OCI-LY7 (cell line): ENCODE measurements around the gene ZNF423. TPM values are rescaled to one million over a fixed set of nuclear protein-coding genes. Genes with fewer than 3 reads are reported as not detected.

Source experiments
- BruUV-seq: library from RNA; stranded (reverse); fragments of 400-500 nt; replicated peaks from 2 replicates; lab custom pipeline; 2021; lab: Mats Ljungman, UMichigan
- CTCF ChIA-PET: fragments of 300-600 bp; sonication (Branson Sonifier 250); formaldehyde crosslinking; loops from one replicate; lab custom pipeline; 2022; ENCODE audit warnings: antibody characterized with exemption; ENCODE audit not compliant: unreplicated experiment; lab: Charles Lee
- POLR2A ChIA-PET: fragments of 300-600 bp; sonication (Branson Sonifier 250); formaldehyde crosslinking; loops from one replicate; lab custom pipeline; 2022; ENCODE audit warnings: antibody characterized with exemption; lab: Charles Lee
- DNase-seq: peaks from one replicate; pipeline ENCODE4 v3.0.0-alpha.2; 2015; ENCODE audit warnings: low spot score
- H2AFZ ChIP-seq: fragments of 200-600 bp; sonication (generic), shearing (Covaris generic); 2 replicates; pipeline ENCODE4 v1.6.1; 2014; ENCODE audit warnings: mild to moderate bottlenecking, antibody characterized with exemption, low read length, moderate library complexity
- H3K27ac ChIP-seq: fragments of 200-600 bp; sonication (generic); 2 replicates; pipeline ENCODE4 v1.5.1; 2014; ENCODE audit warnings: mixed run types, low read depth, mild to moderate bottlenecking, moderate library complexity, low read length, inconsistent platforms; ENCODE audit not compliant: poor library complexity, severe bottlenecking
- H3K36me3 ChIP-seq: fragments of 200-600 bp; sonication (generic); 2 replicates; pipeline ENCODE4 v1.6.1; 2014; ENCODE audit warnings: mild to moderate bottlenecking, antibody characterized with exemption, low read length, moderate library complexity, mixed read lengths; ENCODE audit not compliant: insufficient read depth
- H3K4me1 ChIP-seq: fragments of 200-600 bp; sonication (generic); 2 replicates; pipeline ENCODE4 v1.5.1; 2014; ENCODE audit warnings: mild to moderate bottlenecking, low read length; ENCODE audit not compliant: insufficient read depth, poor library complexity, severe bottlenecking
- H3K4me2 ChIP-seq: fragments of 200-600 bp; sonication (generic); 2 replicates; pipeline ENCODE4 v1.6.1; 2014; ENCODE audit warnings: mild to moderate bottlenecking, low read length
- H3K4me3 ChIP-seq: fragments of 200-600 bp; sonication (generic); 2 replicates; pipeline ENCODE4 v1.5.1; 2014; ENCODE audit warnings: mild to moderate bottlenecking, low read depth, low read length; ENCODE audit not compliant: poor library complexity, severe bottlenecking
- H3K79me2 ChIP-seq: fragments of 200-600 bp; sonication (generic); 2 replicates; pipeline ENCODE4 v1.6.1; 2016; ENCODE audit warnings: low read depth, mild to moderate bottlenecking, low read length, moderate library complexity, mixed read lengths; ENCODE audit not compliant: insufficient read depth
- H3K9me2 ChIP-seq: fragments of 200-600 bp; sonication (generic); 2 replicates; pipeline ENCODE4 v1.6.1; 2016; ENCODE audit warnings: mild to moderate bottlenecking, low read length, mixed read lengths; ENCODE audit not compliant: insufficient read depth
- H3K9me3 ChIP-seq: fragments of 200-600 bp; sonication (generic); 2 replicates; pipeline ENCODE4 v1.6.1; 2014; ENCODE audit warnings: mild to moderate bottlenecking, mixed run types, low read length, mixed read lengths
- H4K20me1 ChIP-seq: fragments of 200-600 bp; sonication (generic); 2 replicates; pipeline ENCODE4 v1.6.1; 2014; ENCODE audit warnings: mild to moderate bottlenecking, antibody characterized with exemption, low read length, moderate library complexity, mixed read lengths; ENCODE audit not compliant: insufficient read depth
- CTCF ChIP-seq: fragments of 200-600 bp; sonication (generic); conservative IDR thresholded peaks from 2 replicates; pipeline ENCODE4 v1.5.1; 2014; ENCODE audit warnings: mild to moderate bottlenecking, antibody characterized with exemption, low read length, moderate library complexity, mixed read lengths
- EZH2phosphoT487 ChIP-seq: fragments of 200-600 bp; sonication (generic); IDR thresholded peaks from 2 replicates; pipeline ENCODE4 v1.6.1; 2018; ENCODE audit warnings: low read depth, borderline replicate concordance, mild to moderate bottlenecking, mixed run types, antibody characterized with exemption, low read length, moderate library complexity, mixed read lengths
- intact Hi-C: fragments of 100-400 bp; cut with micrococcal nuclease; formaldehyde crosslinking; loops from one replicate; pipeline ENCODE4 v1.10.0; 2022; ENCODE audit not compliant: unreplicated experiment
- total RNA-seq, 2 experiments: library from RNA; depleted of rRNA in 1 of 2; stranded (reverse); fragments of >200 nt in 1 of 2; shearing (Covaris generic) in 1 of 2; gene quantifications; 2 replicates each; pipeline ENCODE4 v1.2.3, GENCODE V29; 2014 to 2022

ZNF423 gene
- total RNA-seq, 2 experiments from 2014 or later: 0.09 to 0.13 TPM

GRCh38 chr16:49651226-49651625, 204.7 kb downstream of the ZNF423 start:
- BruUV-seq: no TSS peak
- Histone ChIP-seq H3K79me2 (no peaks in the 10 kb centered on the region), H3K4me2 (no peak overlapping the region), H3K9me3 (no peaks in the 10 kb centered on the region), H3K27ac (no peak overlapping the region), H3K9me2 (no peaks in the 10 kb centered on the region), H4K20me1 (no peaks in the 10 kb centered on the region), H3K36me3 (no peaks in the 10 kb centered on the region), H3K4me1 (no peaks in the 10 kb centered on the region), H2AFZ (no peak overlapping the region), H3K4me3 (no peak overlapping the region)
- TF ChIP-seq CTCF (no peak), EZH2phosphoT487 (no peak)
- CTCF ChIA-PET: no interaction called here
- DNase-seq: no peak
- POLR2A ChIA-PET: interaction anchor here (0.7 kb wide), 1 partner anchor 12 kb away, joined by 3 read pairs; no protein-coding TSS in a partner anchor
- intact Hi-C loops: no loop called here

DNA sequence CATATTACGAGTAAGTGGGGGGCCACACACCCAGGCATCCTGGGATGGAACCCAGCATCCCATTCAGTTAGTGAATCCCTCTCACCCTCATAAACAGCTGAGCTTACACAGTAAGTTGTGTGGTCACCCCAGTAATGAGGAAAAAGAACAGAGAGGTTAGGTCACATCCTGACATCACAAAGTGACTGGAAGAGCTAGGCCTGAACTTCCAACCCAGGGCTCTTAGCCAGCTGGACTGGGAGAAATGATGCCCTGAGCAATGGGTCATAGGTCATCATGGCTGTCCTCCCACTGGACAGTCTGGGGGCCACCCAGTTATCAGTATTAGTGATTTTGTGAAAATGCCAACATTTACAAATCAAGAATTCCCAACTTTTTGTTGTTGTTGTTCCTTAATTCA, 205.3 kb downstream of the ZNF423 start:
- DNase-seq: no peak

More for the DNA sequence above, 205.3 kb downstream of the ZNF423 start:
- Histone ChIP-seq H4K20me1 (no peaks in the 10 kb centered on the region), H3K9me2 (no peaks in the 10 kb centered on the region), H3K79me2 (no peaks in the 10 kb centered on the region), H3K9me3 (no peaks in the 10 kb centered on the region), H3K36me3 (no peaks in the 10 kb centered on the region), H3K4me3 (no peak overlapping the region), H3K4me2 (no peak overlapping the region), H3K4me1 (no peaks in the 10 kb centered on the region), H2AFZ (no peak overlapping the region), H3K27ac (no peak overlapping the region)
- TF ChIP-seq CTCF: no peak
- TF ChIP-seq EZH2phosphoT487: no peak
- POLR2A ChIA-PET: interaction anchor here (0.7 kb wide), 1 partner anchor 12 kb away, joined by 3 read pairs; no protein-coding TSS in a partner anchor
- CTCF ChIA-PET: interaction anchor here (0.5 kb wide), 1 partner anchor 187 kb away, joined by 3 read pairs; no protein-coding TSS in a partner anchor
- no TSS peak for BruUV-seq
- intact Hi-C loops: no loop called here
